GM10266 (cell line): ENCODE data around the gene PLA2G4C.

Experiments
- DNase-seq: peaks from one replicate; pipeline ENCODE4 v3.0.0; 2012; ENCODE audit errors: extremely low spot score
- CTCF ChIP-seq: IDR thresholded peaks from 2 replicates; pipeline ENCODE4 v1.5.1; 2012; ENCODE audit warnings: mild to moderate bottlenecking, low read depth; ENCODE audit not compliant: control insufficient read depth, insufficient read depth; ENCODE audit errors: missing control alignments

Gene PLA2G4C

DNA sequence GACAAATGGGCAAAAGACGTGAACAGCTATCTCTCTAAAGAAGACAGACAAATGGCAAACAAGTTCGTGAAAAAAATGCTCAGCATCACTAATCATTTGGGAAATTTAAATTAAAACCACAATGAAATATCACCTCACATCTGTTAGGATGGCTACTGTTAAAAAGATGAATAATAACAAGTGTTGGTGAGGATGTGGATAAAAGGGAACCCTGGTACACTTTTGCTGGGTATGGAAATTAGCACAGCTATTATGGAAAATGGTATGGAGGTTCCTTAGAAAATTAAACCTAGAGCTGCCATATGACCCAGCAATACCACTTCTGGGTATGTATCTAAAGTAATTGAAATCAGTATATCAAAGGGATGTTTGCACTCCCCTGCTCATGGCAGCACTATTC is 73.9 kb downstream of the PLA2G4C start:
- DNase-seq = no peak
- TF ChIP-seq CTCF = no peak

DNA sequence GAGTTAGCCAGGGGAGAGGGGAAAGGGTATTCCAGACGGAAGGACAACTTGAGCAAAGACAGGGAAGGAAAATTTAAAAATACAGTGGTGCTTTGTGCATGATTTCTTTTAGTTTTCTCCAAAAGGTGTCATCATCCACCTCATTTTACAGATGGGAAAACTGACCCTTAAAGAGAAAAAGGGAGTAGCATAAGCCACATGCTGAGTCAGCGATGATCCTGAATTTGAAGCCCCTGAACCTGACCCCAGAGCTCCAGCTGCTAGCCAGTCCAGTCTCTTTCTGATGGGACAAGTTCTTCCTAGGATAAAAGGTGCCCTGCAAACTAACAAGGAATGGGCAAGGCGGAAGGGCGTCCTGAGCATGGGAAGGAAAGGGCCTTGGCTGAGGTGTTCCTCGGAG is 77.0 kb downstream of the PLA2G4C start:
- TF ChIP-seq CTCF = no peak

GRCh38 chr19:48030073-48030472 is 80.5 kb downstream of the PLA2G4C start:
- no peak for DNase-seq
- no peak for TF ChIP-seq CTCF

More for the DNA sequence above, 77.0 kb downstream of the PLA2G4C start:
- no peak for DNase-seq

DNA sequence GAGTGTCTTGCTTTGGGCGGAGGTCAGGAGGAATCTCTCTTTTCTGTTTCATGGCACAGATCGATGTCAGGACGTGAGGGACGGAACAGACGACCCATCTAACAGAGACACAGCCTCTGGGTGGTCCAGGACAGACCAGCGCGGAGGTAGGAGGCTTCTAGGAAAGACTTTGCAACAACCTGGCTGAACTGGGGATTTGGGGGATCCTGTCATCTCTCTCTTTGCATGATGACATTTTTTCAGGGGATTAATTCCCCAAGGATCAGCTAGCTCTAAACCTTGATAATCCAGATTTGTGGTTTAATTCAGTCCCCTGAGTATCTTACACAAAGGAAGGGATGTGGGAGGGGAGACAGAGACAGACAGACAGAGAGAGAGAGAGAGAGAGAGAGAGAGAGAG is 81.2 kb downstream of the PLA2G4C start:
- DNase-seq = no peak

DNA sequence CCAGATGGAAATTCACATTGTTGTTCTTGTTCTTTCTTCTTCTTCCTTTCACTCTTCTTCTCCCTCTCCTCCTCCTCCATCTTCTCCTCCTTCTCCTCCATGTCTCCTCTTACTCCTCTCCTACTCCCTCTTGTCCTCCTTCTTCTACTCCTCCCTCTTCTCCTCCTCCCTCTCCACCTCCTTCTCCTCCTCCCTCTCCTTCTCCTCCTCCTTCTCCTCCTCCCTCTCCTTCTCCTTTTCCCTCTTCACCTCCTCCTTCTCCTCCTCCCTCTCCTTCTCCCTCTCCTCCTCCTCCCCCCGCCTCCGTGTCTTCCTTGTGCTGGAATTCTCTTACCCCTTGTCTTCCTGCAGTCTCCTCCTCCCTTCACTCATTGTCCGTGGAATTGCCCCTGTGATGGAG is 85.1 kb downstream of the PLA2G4C start:
- TF ChIP-seq CTCF = no peak
- no peak for DNase-seq

More for the DNA sequence above, 81.2 kb downstream of the PLA2G4C start:
- no peak for TF ChIP-seq CTCF

DNA sequence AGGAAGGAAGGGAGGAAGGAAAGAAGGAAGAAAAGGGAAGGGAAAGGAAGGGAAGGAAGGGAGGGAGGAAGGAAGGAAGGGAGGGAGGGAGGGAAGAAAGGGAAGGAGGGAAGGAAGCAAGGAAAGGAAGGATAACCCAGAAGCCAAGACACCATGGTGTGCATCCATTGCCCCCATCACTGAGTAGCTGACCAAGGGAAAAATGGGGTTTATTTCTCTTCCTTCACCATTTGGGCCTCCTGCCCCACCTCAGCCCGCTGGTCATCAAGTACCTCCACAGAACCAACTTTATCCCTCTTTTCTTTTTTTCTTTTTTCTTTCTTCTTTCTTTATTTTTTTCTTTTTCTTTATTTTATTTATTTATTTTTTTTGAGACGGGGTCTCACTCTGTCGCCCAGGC is 87.1 kb downstream of the PLA2G4C start:
- no peak for TF ChIP-seq CTCF
- no peak for DNase-seq

DNA sequence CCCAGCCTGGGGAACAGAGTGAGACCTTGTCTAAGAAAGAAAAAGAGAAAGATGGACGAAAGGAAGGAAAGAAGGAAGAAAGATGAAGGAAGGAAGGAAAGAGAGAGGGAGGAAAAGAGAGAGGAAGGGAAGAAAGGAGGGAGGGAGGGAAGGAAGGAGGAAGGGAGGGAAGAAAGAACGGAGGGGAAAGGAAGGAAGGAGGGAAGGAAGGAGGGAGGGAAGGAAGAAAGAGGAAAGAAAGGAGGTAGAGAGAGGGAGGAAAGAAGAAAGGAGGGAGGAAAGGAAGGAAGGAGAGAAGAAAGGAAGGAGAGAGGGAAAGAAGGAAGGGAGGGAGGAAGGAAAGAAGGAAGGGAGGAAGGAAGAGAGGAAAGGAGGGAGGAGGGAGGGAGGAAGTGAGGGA is 87.6 kb downstream of the PLA2G4C start:
- no peak for DNase-seq
- no peak for TF ChIP-seq CTCF
